ENCODE results near the gene TNFRSF8.
A peak's percentile ranks its signal among the peaks of the same experiment; 100 is the strongest.
"Not testable (repeated sequence)": the region's sequence is repeated elsewhere in the genome, so short reads cannot be mapped to it uniquely, and the experiment has no call there.

TNFRSF8 gene

DNA sequence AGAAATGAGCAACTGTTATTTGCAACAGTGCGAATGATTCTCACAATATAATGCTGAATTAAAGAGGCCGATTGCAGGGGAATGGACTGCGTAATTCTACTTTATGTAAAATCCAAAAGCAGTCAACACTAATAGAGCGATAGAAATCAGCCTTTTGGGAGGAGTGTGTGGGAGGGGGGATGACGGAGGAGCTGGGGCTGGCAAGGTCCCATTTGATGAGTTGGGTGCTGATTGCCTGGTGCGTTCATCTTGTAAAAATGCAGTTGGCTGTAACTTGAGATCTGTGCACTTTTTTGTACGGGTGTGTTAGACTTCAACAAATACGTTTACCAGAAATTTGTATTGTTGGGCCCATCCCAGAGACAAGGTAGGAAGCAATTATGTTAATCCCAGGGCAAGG is 20.7 kb downstream of the TNFRSF8 start:
- no peak for DNase-seq (ENCODE audit: low read depth in 3 of 3)

DNA sequence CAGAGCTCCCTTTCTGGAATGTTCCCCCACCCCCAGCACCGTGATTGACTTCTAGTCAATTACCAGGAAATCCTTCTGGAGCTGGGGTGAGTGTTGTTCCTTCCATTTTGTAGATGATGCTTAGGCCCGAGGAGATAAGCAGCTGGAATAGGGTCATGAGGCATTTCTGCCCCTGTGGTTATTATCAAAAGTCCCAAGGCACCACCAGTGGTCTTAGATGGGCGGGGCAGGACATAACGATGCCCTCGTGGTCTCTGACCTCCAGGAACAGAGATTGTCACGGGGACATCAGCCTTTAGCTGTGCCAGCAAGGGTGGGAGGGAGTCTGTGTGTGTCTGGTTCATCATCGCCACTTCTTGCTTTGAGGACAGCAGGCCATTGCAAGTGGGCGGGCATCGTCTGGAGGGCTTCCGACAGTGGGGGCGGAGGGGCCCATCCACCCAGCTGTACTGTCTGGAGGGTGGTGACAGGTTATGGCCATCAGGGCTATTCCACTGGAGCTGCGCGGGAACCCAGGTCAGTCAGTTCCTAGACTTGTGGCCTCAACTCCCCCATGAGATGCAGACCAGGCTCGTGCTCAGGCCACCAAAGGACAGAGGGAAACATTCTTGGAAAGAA is 22.6 kb downstream of the TNFRSF8 start:
- DNase-seq (ENCODE audit: low read depth in 3 of 3) = no peak

GRCh38 chr1:12087797-12088314 is 24.8 kb downstream of the TNFRSF8 start:
- DNase-seq (ENCODE audit: low read depth in 3 of 3) = peak in 1 of 3 experiments; percentile 57

GRCh38 chr1:12088607-12089006 is 25.5 kb downstream of the TNFRSF8 start:
- DNase-seq (ENCODE audit: low read depth in 3 of 3) = no peak

- no peak for DNase-seq (ENCODE audit: low read depth in 3 of 3)
These were observed 27.2 kb downstream of the TNFRSF8 start for GRCh38 chr1:12090326-12090725.

GRCh38 chr1:12091191-12091590 is 28.1 kb downstream of the TNFRSF8 start:
- no peak for DNase-seq (ENCODE audit: low read depth in 3 of 3)

DNA sequence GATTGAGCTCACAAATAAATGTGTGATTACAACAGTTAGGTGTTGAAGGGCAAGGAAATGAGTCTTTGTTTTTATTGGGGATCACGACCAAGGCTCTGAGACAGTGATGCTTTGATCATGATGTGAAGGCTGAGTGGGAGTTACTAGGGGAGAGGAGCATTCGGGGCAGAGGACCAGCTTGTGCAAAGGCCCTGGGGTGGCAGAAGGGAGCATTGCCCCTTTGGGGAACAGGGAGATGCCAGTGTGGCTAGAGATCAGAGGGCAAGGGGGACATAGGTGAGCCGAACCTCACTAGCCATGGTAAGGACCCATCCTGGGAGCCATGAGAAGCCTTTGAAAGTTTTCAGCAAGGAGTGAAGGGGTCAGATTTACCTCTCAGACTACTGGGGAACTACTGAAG is 31.1 kb downstream of the TNFRSF8 start:
- no peak for DNase-seq (ENCODE audit: low read depth in 3 of 3)

GRCh38 chr1:12095452-12096263 is 32.6 kb downstream of the TNFRSF8 start:
- DNase-seq (ENCODE audit: low read depth in 3 of 3) = no peak

DNA sequence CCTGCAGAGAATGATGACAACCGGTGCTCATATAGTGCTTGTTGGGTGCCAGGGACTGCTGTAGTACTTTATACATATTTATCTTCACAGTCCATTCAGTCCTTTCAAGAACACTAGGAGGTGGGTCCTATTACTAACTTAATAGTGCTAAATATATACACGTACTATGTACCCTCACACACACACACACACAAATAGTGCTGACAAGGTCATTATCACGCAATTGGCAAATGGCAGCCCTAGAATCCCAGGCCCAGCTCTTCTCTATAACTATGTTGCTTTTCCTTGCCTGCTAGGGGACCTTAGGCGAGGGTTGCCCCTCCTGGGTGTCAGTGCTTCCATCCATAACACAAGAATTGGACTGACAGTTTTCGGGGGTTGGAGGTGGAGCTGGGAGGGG is 33.5 kb downstream of the TNFRSF8 start:
- DNase-seq (ENCODE audit: low read depth in 3 of 3) = no peak

- DNase-seq (ENCODE audit: low read depth in 3 of 3) = no peak
These were observed 34.2 kb downstream of the TNFRSF8 start for GRCh38 chr1:12097321-12097720.

DNA sequence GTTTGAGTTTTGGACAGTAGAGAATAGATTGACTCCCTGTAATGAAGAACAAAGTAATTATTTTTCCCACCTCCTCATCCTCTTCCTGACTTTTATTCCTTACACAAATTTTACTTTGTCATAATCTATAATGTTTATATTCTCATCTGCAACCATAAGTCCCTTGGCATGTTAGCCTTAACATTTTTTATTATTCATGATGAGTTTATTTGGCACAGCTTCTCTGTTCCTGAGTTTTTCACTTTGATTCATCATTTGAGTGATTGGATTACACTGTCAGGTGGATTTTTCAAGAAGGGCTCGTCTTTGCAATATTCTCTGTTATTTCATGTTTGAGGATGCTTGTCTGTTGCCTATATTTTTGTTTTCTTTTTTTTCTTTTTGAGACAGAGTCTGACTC is 35.7 kb downstream of the TNFRSF8 start:
- no peak for DNase-seq (ENCODE audit: low read depth in 3 of 3)

GRCh38 chr1:12099610-12100009 is 36.5 kb downstream of the TNFRSF8 start:
- no peak for DNase-seq (ENCODE audit: low read depth in 3 of 3)

DNA sequence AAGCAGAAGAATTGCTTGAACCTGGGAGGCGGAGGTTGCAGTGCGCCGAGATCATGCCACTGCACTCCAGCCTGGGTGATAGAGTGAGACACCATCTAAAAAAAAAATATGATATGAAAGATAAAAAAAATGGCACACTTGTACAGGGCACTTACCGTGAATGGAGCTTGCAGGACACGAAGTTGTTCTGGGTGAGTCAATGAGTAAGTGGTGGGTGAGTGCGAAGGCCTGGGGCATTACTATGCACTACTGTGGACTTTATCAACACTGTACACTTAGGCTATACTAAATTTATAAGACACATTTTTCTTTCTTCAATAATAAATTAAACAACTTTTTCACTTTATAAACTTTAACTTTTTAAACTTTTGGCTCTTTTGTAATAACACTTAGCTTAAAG is 37.0 kb downstream of the TNFRSF8 start:
- DNase-seq (ENCODE audit: low read depth in 3 of 3) = no peak

- not testable (repeated sequence) for DNase-seq (ENCODE audit: low read depth in 3 of 3)
These were observed 38.0 kb downstream of the TNFRSF8 start for GRCh38 chr1:12101120-12101519.

- DNase-seq (ENCODE audit: low read depth in 3 of 3) = no peak
These were observed 39.0 kb downstream of the TNFRSF8 start for GRCh38 chr1:12102066-12102465.

DNA sequence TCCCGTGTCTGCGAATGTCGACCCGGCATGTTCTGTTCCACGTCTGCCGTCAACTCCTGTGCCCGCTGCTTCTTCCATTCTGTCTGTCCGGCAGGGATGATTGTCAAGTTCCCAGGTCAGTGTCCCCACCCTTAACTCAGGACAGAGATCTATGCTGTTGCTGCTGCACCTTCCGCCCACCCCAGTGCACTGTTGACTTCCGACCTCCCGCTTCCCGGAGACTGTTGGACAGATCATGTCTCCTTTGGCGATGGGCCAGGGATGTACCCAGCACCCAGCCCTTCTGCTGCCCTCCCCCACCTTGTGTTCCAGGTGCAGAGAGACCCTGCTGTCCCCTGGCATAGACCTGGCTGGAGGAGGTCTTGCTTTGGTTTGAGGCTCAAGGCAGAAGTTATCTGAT is 41.3 kb downstream of the TNFRSF8 start:
- DNase-seq (ENCODE audit: low read depth in 3 of 3) = no peak

DNA sequence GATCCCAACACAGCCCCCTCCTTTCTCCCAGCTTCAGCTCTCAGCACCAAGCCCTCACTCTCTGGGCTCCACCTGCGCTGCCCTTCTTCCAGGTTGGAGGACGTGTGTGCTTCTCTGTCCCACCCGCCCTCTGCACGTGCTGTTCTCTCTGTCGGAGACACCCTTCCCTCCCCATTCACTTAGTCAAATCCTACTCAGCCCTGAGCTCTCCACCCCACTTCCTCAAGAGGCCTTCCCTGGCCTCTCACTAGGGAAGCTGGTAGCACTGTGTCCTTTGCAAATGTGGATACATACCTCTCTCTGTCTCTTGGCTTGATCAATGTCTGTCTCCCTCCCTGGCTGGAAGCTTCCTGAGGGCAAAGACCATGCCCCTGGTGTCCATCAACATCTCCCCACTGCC is 43.0 kb downstream of the TNFRSF8 start:
- DNase-seq (ENCODE audit: low read depth in 3 of 3) = no peak

DNA sequence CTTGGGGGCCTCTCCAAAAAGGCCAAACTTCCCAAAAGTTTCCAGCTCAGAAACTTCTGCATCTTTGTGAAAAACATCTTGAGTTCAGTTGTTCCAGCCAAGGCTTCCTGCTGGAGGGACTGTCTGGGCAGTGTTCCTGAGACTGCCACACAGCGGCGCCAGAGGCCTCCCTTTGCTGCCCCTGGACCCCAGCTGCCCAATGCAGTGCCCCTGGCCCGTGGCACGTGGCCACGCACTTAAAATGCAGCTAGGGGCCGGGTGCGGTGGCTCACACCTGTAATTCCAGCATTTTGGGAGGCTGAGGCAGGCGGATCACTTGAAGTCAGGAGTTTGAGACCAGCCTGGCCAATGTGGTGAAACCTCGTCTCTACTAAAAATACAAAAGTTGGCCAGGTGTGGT is 43.8 kb downstream of the TNFRSF8 start:
- not testable (repeated sequence) for DNase-seq (ENCODE audit: low read depth in 3 of 3)

GRCh38 chr1:12107718-12108117 is 44.6 kb downstream of the TNFRSF8 start:
- DNase-seq (ENCODE audit: low read depth in 3 of 3) = no peak

DNA sequence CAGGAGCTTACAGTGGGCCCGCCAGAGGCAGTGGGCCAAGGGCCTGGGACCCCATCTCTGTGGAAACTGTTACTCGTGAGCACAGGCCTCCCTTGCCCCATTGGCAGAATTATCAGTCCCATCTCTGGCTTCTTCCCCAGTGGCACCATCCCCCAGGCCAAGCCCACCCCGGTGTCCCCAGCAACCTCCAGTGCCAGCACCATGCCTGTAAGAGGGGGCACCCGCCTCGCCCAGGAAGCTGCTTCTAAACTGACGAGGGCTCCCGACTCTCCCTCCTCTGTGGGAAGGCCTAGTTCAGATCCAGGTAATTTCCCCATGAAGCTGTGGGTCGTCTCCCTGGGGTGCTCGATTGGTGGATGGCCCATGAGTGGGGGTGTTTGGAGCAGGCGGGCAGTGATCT is 46.8 kb downstream of the TNFRSF8 start:
- DNase-seq (ENCODE audit: low read depth in 3 of 3) = no peak

GRCh38 chr1:12111741-12112140 is 48.6 kb downstream of the TNFRSF8 start:
- no peak for DNase-seq (ENCODE audit: low read depth in 3 of 3)

- DNase-seq (ENCODE audit: low read depth in 3 of 3) = no peak
These were observed 49.6 kb downstream of the TNFRSF8 start for GRCh38 chr1:12112711-12113161.
